Frontal cortex (tissue), 4 donors: ENCODE measurements around the gene FAM174A. TPM values are rescaled to one million over a fixed set of nuclear protein-coding genes. Genes with fewer than 3 reads are reported as not detected.

Experiments used
- DNase-seq, 2 donors: peaks; one replicate each; pipeline ENCODE4 v3.0.0; 2012; ENCODE audit warnings: low spot score in 2 of 2
- FAIRE-seq: peaks from 2 replicates; lab custom pipeline; 2012; peaks lifted over from hg19 to GRCh38; lab: Jason Lieb, UNC
- total RNA-seq: library from RNA; depleted of rRNA; stranded (reverse); fragments of >200 nt; gene quantifications from one replicate; pipeline ENCODE4 v1.2.3, GENCODE V29; 2014
- donor health status: control.
- donor health status: control.
- donor health status: control.

Gene FAM174A
- total RNA-seq, 1 donor from 2014 or later = 17.9 TPM

DNA sequence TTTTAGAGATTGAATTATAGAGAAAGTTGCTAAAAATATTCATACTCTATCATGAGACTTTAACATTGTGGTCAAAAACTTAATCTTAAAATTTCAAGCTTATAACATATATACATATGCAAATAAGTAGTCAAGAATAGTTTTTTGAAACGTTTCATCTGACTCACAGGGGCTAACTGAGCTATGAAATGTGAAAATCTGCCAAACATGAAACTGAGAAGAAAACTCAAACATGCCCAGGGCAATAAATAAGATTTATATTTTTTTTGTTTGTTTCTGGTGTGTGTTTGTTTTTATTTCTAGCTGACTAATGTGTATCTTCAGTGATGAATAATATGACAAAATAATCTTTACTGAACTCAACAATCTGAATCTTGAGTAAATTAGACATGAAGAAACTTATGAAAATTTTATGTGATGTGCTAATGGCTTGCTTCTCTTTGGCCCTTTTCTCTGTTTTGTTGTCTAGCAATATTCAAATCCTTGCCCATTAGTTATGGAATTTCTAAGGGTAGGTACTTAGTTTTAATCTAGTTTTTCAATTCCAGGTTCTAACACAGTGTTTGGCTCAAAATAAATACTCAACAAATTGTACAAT, 99.9 kb downstream of the FAM174A start:
- FAIRE-seq (no peak), DNase-seq (no peak)
